Astrocyte (in vitro differentiated cells and primary cell): ENCODE results near the gene PPP3CA.

Experiments used
- EZH2 ChIP-seq: IDR thresholded peaks from 2 replicates; pipeline ENCODE4 v1.6.1; 2012; ENCODE audit warnings: mild to moderate bottlenecking, low read length, inconsistent platforms; ENCODE audit not compliant: insufficient read depth
- TF ChIP-seq, protein P1 (sequence below): IDR thresholded peaks from 2 replicates; pipeline ENCODE4 v1.5.1; 2011; ENCODE audit warnings: low read depth, mild to moderate bottlenecking, inconsistent platforms, low read length, moderate library complexity; ENCODE audit not compliant: insufficient read depth

DNA sequence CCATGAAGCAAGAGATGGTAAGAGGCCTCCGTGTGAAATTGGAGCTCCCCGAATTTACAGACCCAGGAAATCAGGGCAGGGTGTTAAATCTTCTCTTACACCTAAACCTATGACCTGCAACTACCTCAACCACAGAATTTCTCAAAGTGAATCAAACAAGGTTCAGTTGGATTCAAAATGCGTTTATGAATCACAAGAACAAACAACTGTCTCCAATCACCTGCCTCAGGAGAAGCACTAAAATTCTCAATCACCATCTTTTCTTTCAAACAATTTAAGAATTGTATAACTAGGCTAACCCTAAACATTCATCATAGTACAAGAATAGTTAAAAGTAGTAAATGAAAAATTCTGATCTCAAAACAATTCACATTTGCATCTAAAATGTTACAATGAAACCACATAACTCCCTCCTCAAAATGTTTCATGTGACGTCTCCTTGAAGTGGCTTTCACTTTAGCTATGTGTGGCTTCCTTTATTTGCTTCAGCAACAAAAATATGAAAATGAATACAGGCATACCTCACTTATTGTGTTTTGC, 19.2 kb downstream of the PPP3CA start:
- TF ChIP-seq, protein P1, sequence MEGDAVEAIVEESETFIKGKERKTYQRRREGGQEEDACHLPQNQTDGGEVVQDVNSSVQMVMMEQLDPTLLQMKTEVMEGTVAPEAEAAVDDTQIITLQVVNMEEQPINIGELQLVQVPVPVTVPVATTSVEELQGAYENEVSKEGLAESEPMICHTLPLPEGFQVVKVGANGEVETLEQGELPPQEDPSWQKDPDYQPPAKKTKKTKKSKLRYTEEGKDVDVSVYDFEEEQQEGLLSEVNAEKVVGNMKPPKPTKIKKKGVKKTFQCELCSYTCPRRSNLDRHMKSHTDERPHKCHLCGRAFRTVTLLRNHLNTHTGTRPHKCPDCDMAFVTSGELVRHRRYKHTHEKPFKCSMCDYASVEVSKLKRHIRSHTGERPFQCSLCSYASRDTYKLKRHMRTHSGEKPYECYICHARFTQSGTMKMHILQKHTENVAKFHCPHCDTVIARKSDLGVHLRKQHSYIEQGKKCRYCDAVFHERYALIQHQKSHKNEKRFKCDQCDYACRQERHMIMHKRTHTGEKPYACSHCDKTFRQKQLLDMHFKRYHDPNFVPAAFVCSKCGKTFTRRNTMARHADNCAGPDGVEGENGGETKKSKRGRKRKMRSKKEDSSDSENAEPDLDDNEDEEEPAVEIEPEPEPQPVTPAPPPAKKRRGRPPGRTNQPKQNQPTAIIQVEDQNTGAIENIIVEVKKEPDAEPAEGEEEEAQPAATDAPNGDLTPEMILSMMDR, result no peak
- TF ChIP-seq EZH2, result no peak
